ENCODE measurements around the gene RELA. TPM values are rescaled to one million over a fixed set of nuclear protein-coding genes. Genes with fewer than 3 reads are reported as not detected.

RELA gene
- total RNA-seq, 1 experiment from 2014 or later = 35.1 TPM

DNA sequence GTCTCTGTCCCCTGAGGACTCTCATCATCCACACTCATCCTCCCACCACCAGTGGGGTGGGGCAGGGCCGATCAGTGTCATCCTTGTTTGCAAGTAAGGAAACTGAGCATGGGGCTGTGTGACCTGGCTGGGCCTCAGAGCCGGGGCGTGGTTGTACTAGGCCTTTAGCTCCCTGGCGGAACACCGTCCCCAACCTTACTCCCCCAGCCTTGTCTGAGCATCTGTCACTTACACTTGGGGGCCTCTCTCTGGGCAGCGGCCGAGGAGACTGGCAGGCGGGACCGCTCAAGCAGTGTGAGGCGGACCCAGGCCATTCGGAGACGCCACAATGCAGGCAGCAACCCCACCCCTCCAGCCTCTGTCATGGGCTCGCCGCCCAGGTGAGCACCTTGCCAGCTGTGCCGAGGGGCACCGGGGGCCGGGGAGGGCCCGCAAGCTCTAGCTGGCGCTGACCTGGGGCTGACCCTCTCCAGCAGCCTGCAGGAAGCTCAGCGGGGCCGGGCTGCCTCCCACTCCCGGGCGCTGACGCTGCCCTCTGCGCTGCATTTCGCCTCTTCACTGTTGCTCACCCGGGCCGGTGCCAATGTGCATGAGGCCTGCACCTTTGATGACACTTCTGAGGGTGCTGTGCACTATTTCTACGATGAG lies 43.3 kb downstream of the RELA start:
- TF ChIP-seq, protein P1, sequence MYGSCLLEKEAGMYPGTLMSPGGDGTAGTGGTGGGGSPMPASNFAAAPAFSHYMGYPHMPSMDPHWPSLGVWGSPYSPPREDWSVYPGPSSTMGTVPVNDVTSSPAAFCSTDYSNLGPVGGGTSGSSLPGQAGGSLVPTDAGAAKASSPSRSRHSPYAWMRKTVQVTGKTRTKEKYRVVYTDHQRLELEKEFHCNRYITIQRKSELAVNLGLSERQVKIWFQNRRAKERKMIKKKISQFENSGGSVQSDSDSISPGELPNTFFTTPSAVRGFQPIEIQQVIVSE (CRISPR knock-in tag; IDR thresholded peaks at IDR 0.05; ENCODE audit: borderline replicate concordance) = no peak
- CTCF ChIA-PET = interaction anchor here (0.8 kb wide), 1 partner anchor 28 kb away, joined by 3 read pairs; no protein-coding TSS in a partner anchor
- POLR2A ChIA-PET = no interaction called here
- Mint-ChIP-seq H3K36me3 (peaks cover 19% of the 10 kb centered on the region), H3K4me1 (peaks cover 8% of the 10 kb centered on the region), H3K4me3 (no peak overlapping the region), H3K27ac (no peak overlapping the region; the same call in 1 of the 2 replicates), H3K27me3 (ENCODE audit: low read depth) (no peaks in the 10 kb centered on the region; the same call in 1 of the 2 replicates), H3K9me3 (no peaks in the 10 kb centered on the region)
- ATAC-seq (no peak), DNase-seq (ENCODE audit: low spot score) (no peak)

DNA sequence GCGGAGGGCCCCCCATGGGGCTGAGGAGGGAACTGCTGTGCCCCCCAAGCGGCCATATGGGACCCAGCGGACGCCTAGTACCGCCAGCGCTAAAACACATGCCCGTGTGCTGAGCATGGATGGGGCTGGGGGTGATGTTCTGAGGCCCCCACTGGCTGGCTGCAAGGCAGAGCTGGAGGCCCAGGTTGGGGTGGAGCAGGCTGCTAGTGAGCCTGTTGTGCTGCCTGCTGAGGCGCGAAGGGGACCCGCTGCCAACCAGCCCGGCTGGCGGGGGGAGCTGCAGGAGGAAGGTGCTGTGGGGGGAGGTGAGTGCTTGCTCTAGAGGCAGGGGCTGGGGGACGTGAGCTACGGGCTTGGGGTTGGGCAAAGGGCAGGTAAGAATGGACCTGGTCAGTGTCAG lies 44.0 kb downstream of the RELA start:
- no peaks in the 10 kb centered on the region for H3K9me3 Mint-ChIP-seq
- no peaks in the 10 kb centered on the region; the same call in 1 of the 2 replicates for H3K27me3 Mint-ChIP-seq (ENCODE audit: low read depth)
- no peak overlapping the region for H3K4me3 Mint-ChIP-seq
- POLR2A ChIA-PET = no interaction called here
- DNase-seq (ENCODE audit: low spot score) (no peak), ATAC-seq (no peak)
- H3K36me3 Mint-ChIP-seq = peaks cover 16% of the 10 kb centered on the region
- TF ChIP-seq, protein P2, sequence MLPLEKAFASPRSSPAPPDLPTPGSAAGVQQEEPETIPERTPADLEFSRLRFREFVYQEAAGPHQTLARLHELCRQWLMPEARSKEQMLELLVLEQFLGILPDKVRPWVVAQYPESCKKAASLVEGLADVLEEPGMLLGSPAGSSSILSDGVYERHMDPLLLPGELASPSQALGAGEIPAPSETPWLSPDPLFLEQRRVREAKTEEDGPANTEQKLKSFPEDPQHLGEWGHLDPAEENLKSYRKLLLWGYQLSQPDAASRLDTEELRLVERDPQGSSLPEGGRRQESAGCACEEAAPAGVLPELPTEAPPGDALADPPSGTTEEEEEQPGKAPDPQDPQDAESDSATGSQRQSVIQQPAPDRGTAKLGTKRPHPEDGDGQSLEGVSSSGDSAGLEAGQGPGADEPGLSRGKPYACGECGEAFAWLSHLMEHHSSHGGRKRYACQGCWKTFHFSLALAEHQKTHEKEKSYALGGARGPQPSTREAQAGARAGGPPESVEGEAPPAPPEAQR (CRISPR knock-in tag; IDR thresholded peaks at IDR 0.05) = no peak
- TF ChIP-seq ETV6 (CRISPR knock-in tag; IDR thresholded peaks at IDR 0.05) = no peak
- TF ChIP-seq ZNF138 (CRISPR knock-in tag; conservative IDR thresholded peaks at IDR 0.05) = no peak
- no peak for TF ChIP-seq OVOL2 (CRISPR knock-in tag; IDR thresholded peaks at IDR 0.05; ENCODE audit: borderline replicate concordance)
- TF ChIP-seq, protein P3, sequence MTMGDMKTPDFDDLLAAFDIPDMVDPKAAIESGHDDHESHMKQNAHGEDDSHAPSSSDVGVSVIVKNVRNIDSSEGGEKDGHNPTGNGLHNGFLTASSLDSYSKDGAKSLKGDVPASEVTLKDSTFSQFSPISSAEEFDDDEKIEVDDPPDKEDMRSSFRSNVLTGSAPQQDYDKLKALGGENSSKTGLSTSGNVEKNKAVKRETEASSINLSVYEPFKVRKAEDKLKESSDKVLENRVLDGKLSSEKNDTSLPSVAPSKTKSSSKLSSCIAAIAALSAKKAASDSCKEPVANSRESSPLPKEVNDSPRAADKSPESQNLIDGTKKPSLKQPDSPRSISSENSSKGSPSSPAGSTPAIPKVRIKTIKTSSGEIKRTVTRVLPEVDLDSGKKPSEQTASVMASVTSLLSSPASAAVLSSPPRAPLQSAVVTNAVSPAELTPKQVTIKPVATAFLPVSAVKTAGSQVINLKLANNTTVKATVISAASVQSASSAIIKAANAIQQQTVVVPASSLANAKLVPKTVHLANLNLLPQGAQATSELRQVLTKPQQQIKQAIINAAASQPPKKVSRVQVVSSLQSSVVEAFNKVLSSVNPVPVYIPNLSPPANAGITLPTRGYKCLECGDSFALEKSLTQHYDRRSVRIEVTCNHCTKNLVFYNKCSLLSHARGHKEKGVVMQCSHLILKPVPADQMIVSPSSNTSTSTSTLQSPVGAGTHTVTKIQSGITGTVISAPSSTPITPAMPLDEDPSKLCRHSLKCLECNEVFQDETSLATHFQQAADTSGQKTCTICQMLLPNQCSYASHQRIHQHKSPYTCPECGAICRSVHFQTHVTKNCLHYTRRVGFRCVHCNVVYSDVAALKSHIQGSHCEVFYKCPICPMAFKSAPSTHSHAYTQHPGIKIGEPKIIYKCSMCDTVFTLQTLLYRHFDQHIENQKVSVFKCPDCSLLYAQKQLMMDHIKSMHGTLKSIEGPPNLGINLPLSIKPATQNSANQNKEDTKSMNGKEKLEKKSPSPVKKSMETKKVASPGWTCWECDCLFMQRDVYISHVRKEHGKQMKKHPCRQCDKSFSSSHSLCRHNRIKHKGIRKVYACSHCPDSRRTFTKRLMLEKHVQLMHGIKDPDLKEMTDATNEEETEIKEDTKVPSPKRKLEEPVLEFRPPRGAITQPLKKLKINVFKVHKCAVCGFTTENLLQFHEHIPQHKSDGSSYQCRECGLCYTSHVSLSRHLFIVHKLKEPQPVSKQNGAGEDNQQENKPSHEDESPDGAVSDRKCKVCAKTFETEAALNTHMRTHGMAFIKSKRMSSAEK (CRISPR knock-in tag; IDR thresholded peaks at IDR 0.05; ENCODE audit: borderline replicate concordance) = no peak
- TF ChIP-seq NFATC4 (CRISPR knock-in tag; IDR thresholded peaks at IDR 0.05) = no peak
- TF ChIP-seq FOXJ3 (CRISPR knock-in tag; IDR thresholded peaks at IDR 0.05; ENCODE audit: borderline replicate concordance) = no peak
- H3K27ac Mint-ChIP-seq = no peak overlapping the region
- H3K4me1 Mint-ChIP-seq = peaks cover 8% of the 10 kb centered on the region
- CTCF ChIA-PET = interaction anchor here (0.6 to 0.8 kb wide), 2 partner anchors 27 to 269 kb away, joined by 3 read pairs; partner anchors contain the start of gene FIBP

DNA sequence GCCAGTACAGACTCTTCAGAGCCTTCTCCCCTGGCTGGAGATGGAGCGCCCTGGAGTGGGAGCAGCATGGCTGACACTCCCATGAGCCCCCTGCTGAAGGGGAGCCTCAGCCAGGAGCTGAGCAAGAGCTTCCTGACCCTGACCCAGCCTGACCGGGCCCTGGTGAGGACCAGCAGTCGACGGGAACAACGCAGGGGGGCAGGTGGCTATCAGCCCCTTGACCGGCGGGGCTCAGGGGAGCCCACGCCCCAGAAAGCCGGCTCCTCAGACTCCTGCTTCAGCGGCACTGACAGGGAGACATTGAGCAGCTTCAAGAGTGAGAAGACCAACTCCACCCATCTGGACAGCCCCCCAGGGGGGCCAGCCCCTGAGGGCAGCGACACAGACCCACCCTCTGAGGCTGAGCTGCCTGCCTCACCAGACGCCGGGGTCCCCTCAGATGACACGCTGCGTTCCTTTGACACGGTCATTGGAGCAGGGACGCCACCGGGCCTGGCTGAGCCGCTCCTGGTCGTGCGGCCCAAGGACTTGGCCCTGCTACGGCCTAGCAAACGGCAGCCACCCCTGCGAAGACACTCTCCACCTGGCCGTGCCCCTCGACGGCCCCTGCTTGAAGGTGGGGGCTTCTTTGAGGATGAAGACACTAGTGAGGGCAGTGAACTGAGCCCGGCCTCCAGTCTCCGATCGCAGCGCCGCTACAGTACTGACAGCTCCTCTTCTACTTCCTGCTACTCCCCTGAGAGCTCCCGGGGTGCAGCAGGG lies 44.5 kb downstream of the RELA start:
- H3K27ac Mint-ChIP-seq = no peak overlapping the region
- POLR2A ChIA-PET = no interaction called here
- peaks cover 10% of the 10 kb centered on the region for H3K4me1 Mint-ChIP-seq
- H3K27me3 Mint-ChIP-seq (ENCODE audit: low read depth) = no peaks in the 10 kb centered on the region; the same call in 1 of the 2 replicates
- DNase-seq (ENCODE audit: low spot score) (no peak), ATAC-seq (no peak)
- CTCF ChIA-PET = interaction anchor here (0.6 to 2.0 kb wide), 2 partner anchors 8 to 270 kb away, joined by 3 to 6 read pairs; partner anchors contain the start of gene FIBP
- no peak overlapping the region; the same call in 1 of the 2 replicates for H3K4me3 Mint-ChIP-seq
- H3K36me3 Mint-ChIP-seq = peaks cover 16% of the 10 kb centered on the region
- no peaks in the 10 kb centered on the region for H3K9me3 Mint-ChIP-seq
- TF ChIP-seq, protein P4, sequence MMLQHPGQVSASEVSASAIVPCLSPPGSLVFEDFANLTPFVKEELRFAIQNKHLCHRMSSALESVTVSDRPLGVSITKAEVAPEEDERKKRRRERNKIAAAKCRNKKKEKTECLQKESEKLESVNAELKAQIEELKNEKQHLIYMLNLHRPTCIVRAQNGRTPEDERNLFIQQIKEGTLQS (CRISPR knock-in tag; conservative IDR thresholded peaks at IDR 0.05) = no peak
- TF ChIP-seq, protein P5, sequence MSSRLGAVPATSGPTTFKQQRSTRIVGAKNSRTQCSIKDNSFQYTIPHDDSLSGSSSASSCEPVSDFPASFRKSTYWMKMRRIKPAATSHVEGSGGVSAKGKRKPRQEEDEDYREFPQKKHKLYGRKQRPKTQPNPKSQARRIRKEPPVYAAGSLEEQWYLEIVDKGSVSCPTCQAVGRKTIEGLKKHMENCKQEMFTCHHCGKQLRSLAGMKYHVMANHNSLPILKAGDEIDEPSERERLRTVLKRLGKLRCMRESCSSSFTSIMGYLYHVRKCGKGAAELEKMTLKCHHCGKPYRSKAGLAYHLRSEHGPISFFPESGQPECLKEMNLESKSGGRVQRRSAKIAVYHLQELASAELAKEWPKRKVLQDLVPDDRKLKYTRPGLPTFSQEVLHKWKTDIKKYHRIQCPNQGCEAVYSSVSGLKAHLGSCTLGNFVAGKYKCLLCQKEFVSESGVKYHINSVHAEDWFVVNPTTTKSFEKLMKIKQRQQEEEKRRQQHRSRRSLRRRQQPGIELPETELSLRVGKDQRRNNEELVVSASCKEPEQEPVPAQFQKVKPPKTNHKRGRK (CRISPR knock-in tag; IDR thresholded peaks at IDR 0.05; ENCODE audit: borderline replicate concordance) = no peak
- TF ChIP-seq, protein P6, sequence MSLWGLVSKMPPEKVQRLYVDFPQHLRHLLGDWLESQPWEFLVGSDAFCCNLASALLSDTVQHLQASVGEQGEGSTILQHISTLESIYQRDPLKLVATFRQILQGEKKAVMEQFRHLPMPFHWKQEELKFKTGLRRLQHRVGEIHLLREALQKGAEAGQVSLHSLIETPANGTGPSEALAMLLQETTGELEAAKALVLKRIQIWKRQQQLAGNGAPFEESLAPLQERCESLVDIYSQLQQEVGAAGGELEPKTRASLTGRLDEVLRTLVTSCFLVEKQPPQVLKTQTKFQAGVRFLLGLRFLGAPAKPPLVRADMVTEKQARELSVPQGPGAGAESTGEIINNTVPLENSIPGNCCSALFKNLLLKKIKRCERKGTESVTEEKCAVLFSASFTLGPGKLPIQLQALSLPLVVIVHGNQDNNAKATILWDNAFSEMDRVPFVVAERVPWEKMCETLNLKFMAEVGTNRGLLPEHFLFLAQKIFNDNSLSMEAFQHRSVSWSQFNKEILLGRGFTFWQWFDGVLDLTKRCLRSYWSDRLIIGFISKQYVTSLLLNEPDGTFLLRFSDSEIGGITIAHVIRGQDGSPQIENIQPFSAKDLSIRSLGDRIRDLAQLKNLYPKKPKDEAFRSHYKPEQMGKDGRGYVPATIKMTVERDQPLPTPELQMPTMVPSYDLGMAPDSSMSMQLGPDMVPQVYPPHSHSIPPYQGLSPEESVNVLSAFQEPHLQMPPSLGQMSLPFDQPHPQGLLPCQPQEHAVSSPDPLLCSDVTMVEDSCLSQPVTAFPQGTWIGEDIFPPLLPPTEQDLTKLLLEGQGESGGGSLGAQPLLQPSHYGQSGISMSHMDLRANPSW (CRISPR knock-in tag; conservative IDR thresholded peaks at IDR 0.05; ENCODE audit: low read depth) = no peak
- TF ChIP-seq, protein P7, sequence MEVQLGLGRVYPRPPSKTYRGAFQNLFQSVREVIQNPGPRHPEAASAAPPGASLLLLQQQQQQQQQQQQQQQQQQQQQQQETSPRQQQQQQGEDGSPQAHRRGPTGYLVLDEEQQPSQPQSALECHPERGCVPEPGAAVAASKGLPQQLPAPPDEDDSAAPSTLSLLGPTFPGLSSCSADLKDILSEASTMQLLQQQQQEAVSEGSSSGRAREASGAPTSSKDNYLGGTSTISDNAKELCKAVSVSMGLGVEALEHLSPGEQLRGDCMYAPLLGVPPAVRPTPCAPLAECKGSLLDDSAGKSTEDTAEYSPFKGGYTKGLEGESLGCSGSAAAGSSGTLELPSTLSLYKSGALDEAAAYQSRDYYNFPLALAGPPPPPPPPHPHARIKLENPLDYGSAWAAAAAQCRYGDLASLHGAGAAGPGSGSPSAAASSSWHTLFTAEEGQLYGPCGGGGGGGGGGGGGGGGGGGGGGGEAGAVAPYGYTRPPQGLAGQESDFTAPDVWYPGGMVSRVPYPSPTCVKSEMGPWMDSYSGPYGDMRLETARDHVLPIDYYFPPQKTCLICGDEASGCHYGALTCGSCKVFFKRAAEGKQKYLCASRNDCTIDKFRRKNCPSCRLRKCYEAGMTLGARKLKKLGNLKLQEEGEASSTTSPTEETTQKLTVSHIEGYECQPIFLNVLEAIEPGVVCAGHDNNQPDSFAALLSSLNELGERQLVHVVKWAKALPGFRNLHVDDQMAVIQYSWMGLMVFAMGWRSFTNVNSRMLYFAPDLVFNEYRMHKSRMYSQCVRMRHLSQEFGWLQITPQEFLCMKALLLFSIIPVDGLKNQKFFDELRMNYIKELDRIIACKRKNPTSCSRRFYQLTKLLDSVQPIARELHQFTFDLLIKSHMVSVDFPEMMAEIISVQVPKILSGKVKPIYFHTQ (CRISPR knock-in tag; IDR thresholded peaks at IDR 0.05) = no peak
- no peak for TF ChIP-seq GTF2I (CRISPR knock-in tag; conservative IDR thresholded peaks at IDR 0.05)
- no peak for TF ChIP-seq ZNF138 (CRISPR knock-in tag; conservative IDR thresholded peaks at IDR 0.05)
- no peak for TF ChIP-seq NR1H2 (CRISPR knock-in tag; IDR thresholded peaks at IDR 0.05)

Data from WTC11 (cell line).